HEK293 (cell line): ENCODE results near the gene MAB21L3.

Experiments
- BCL11A ChIP-seq: fragments of 450-650 bp; formaldehyde crosslinking; IDR thresholded peaks from 2 replicates; pipeline ENCODE4 v1.5.1; 2016; ENCODE audit warnings: low read depth, missing biosample characterization, missing genetic modification characterization
- OSR2 ChIP-seq: fragments of 450-650 bp; formaldehyde crosslinking; IDR thresholded peaks from 2 replicates; pipeline ENCODE4 v1.5.1; 2016; ENCODE audit warnings: missing biosample characterization, missing genetic modification characterization
- SP2 ChIP-seq: fragments of 450-650 bp; formaldehyde crosslinking; IDR thresholded peaks from 2 replicates; pipeline ENCODE4 v1.5.1; 2016; ENCODE audit warnings: missing biosample characterization, missing genetic modification characterization
- ZBTB21 ChIP-seq: fragments of 450-650 bp; formaldehyde crosslinking; IDR thresholded peaks from 2 replicates; pipeline ENCODE4 v1.5.1; 2017; ENCODE audit warnings: missing biosample characterization, missing genetic modification characterization
- ZNF132 ChIP-seq: fragments of 450-650 bp; formaldehyde crosslinking; IDR thresholded peaks from 2 replicates; pipeline ENCODE4 v1.5.1; 2017; ENCODE audit warnings: missing biosample characterization, missing genetic modification characterization, borderline replicate concordance
- ZNF174 ChIP-seq: fragments of 450-650 bp; formaldehyde crosslinking; IDR thresholded peaks from 2 replicates; pipeline ENCODE4 v1.5.0; 2017; ENCODE audit warnings: missing biosample characterization, mild to moderate bottlenecking, missing genetic modification characterization
- ZNF248 ChIP-seq: fragments of 450-650 bp; formaldehyde crosslinking; IDR thresholded peaks from 2 replicates; pipeline ENCODE4 v1.5.1; 2017; ENCODE audit warnings: missing biosample characterization, missing genetic modification characterization
- ZNF335 ChIP-seq: fragments of 450-650 bp; formaldehyde crosslinking; conservative IDR thresholded peaks from 2 replicates; pipeline ENCODE4 v1.5.1; 2016; ENCODE audit warnings: missing biosample characterization, missing genetic modification characterization
- ZNF449 ChIP-seq: fragments of 450-650 bp; formaldehyde crosslinking; IDR thresholded peaks from 2 replicates; pipeline ENCODE4 v1.5.1; 2017; ENCODE audit warnings: missing biosample characterization, mild to moderate bottlenecking, missing genetic modification characterization, moderate library complexity
- ZNF704 ChIP-seq: fragments of 450-650 bp; formaldehyde crosslinking; IDR thresholded peaks from 2 replicates; pipeline ENCODE4 v1.5.1; 2016; ENCODE audit warnings: missing biosample characterization, missing genetic modification characterization
- ZSCAN30 ChIP-seq: fragments of 450-650 bp; IDR thresholded peaks from 2 replicates; pipeline ENCODE4 v1.5.1; 2018; ENCODE audit warnings: missing biosample characterization, mild to moderate bottlenecking, missing genetic modification characterization, moderate library complexity
- TF ChIP-seq, protein P1 (sequence below): fragments of 450-650 bp; formaldehyde crosslinking; IDR thresholded peaks from 2 replicates; pipeline ENCODE4 v1.5.1; 2016; ENCODE audit warnings: missing biosample characterization, missing genetic modification characterization
- TF ChIP-seq, protein P2 (sequence below): fragments of 450-650 bp; formaldehyde crosslinking; IDR thresholded peaks from 2 replicates; pipeline ENCODE4 v1.5.1; 2017; ENCODE audit warnings: missing biosample characterization, missing genetic modification characterization
- TF ChIP-seq, protein P3 (sequence below): fragments of 450-650 bp; formaldehyde crosslinking; IDR thresholded peaks from 2 replicates; pipeline ENCODE4 v1.5.1; 2016; ENCODE audit warnings: missing biosample characterization, missing genetic modification characterization

- TF ChIP-seq ZNF248, result no peak
- no peak for TF ChIP-seq ZNF449 (tag by site-specific recombination)
- TF ChIP-seq, protein P1, sequence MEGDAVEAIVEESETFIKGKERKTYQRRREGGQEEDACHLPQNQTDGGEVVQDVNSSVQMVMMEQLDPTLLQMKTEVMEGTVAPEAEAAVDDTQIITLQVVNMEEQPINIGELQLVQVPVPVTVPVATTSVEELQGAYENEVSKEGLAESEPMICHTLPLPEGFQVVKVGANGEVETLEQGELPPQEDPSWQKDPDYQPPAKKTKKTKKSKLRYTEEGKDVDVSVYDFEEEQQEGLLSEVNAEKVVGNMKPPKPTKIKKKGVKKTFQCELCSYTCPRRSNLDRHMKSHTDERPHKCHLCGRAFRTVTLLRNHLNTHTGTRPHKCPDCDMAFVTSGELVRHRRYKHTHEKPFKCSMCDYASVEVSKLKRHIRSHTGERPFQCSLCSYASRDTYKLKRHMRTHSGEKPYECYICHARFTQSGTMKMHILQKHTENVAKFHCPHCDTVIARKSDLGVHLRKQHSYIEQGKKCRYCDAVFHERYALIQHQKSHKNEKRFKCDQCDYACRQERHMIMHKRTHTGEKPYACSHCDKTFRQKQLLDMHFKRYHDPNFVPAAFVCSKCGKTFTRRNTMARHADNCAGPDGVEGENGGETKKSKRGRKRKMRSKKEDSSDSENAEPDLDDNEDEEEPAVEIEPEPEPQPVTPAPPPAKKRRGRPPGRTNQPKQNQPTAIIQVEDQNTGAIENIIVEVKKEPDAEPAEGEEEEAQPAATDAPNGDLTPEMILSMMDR, result no peak
- no peak for TF ChIP-seq ZNF174 (tag by site-specific recombination)
- TF ChIP-seq ZBTB21 (tag by site-specific recombination), result no peak
- no peak for TF ChIP-seq ZNF335
- TF ChIP-seq ZNF132 (tag by site-specific recombination), result no peak
- no peak for TF ChIP-seq ZNF704 (tag by site-specific recombination)
- no peak for TF ChIP-seq ZSCAN30 (tag by site-specific recombination)
- TF ChIP-seq, protein P2, sequence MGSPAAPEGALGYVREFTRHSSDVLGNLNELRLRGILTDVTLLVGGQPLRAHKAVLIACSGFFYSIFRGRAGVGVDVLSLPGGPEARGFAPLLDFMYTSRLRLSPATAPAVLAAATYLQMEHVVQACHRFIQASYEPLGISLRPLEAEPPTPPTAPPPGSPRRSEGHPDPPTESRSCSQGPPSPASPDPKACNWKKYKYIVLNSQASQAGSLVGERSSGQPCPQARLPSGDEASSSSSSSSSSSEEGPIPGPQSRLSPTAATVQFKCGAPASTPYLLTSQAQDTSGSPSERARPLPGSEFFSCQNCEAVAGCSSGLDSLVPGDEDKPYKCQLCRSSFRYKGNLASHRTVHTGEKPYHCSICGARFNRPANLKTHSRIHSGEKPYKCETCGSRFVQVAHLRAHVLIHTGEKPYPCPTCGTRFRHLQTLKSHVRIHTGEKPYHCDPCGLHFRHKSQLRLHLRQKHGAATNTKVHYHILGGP (tag by site-specific recombination), result no peak
- no peak for TF ChIP-seq OSR2 (tag by site-specific recombination)
- TF ChIP-seq, protein P3, sequence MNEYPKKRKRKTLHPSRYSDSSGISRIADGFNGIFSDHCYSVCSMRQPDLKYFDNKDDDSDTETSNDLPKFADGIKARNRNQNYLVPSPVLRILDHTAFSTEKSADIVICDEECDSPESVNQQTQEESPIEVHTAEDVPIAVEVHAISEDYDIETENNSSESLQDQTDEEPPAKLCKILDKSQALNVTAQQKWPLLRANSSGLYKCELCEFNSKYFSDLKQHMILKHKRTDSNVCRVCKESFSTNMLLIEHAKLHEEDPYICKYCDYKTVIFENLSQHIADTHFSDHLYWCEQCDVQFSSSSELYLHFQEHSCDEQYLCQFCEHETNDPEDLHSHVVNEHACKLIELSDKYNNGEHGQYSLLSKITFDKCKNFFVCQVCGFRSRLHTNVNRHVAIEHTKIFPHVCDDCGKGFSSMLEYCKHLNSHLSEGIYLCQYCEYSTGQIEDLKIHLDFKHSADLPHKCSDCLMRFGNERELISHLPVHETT, result no peak
- no peak for TF ChIP-seq SP2
- TF ChIP-seq BCL11A (tag by site-specific recombination), result no peak
Observed at GRCh38 chr1:116123837-116124533, 12.8 kb downstream of the MAB21L3 start.
